ENCODE results near the gene BLOC1S3. TPM values are rescaled to one million over a fixed set of nuclear protein-coding genes. Genes with fewer than 3 reads are reported as not detected.

BLOC1S3 gene
- total and polyA plus RNA-seq, 2 of the 13 experiments (the other 11 are each of a cell fraction or from before 2014, with no cell fraction given), result 4.3 to 4.8 TPM

DNA sequence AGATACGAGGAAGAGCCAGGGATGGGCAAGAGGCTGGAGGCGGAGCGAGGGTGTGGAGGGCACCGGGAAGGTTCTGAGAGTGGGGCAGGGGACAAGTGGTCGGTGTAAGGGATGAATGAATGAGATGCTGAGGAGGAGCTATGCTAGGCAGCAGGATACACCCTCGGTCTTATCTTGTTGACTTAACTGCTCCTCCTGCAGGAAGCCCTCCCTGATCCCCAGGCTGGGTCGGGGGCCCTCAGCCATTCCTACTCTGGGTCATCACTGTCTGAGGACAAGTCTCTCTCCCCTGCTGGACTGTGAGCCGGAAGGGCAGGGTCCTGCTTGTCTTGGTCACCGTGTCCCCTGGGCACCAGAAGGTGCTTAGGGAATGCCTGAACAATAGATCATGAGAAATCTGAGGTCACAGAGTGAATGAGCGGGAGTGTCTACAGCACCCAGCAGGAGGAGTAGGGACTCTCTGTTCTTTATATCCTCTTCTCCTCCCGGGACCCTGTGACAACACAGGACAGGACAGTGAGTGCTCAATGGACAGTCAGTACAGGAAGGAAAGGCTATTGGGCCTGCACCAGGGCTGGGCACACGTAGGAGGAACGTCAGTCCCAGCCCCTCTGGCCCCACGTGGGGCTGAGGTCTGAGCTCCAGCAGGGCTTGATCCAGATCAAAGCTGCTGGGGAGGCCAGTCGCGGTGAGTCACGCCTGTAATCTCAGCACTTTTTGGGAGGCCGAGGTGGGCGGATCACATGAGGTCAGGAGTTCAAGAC, 24.3 kb upstream of the BLOC1S3 start (continued):
- peak; percentile 64; the same call in 1 of the 2 replicates for TF ChIP-seq LCORL (IDR thresholded peaks at IDR 0.05)
- TF ChIP-seq LCORL (CRISPR knock-in tag; IDR thresholded peaks at IDR 0.05), result peak; percentile 89
- TF ChIP-seq, protein P1, sequence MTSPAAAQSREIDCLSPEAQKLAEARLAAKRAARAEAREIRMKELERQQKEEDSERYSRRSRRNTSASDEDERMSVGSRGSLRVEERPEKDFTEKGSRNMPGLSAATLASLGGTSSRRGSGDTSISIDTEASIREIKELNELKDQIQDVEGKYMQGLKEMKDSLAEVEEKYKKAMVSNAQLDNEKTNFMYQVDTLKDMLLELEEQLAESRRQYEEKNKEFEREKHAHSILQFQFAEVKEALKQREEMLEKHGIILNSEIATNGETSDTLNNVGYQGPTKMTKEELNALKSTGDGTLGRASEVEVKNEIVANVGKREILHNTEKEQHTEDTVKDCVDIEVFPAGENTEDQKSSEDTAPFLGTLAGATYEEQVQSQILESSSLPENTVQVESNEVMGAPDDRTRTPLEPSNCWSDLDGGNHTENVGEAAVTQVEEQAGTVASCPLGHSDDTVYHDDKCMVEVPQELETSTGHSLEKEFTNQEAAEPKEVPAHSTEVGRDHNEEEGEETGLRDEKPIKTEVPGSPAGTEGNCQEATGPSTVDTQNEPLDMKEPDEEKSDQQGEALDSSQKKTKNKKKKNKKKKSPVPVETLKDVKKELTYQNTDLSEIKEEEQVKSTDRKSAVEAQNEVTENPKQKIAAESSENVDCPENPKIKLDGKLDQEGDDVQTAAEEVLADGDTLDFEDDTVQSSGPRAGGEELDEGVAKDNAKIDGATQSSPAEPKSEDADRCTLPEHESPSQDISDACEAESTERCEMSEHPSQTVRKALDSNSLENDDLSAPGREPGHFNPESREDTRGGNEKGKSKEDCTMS (CRISPR knock-in tag; conservative IDR thresholded peaks at IDR 0.05), result no peak
- TF ChIP-seq CREM (IDR thresholded peaks at IDR 0.05), result peak; percentile 82
- TF ChIP-seq CREM (CRISPR knock-in tag; IDR thresholded peaks at IDR 0.05), result no peak
- TF ChIP-seq ZNF484 (CRISPR knock-in tag; IDR thresholded peaks at IDR 0.05; ENCODE audit: borderline replicate concordance, low read depth), result no peak
- TF ChIP-seq ZNF7 (CRISPR knock-in tag; IDR thresholded peaks at IDR 0.05), result no peak
- no peak for TF ChIP-seq ZNF737 (CRISPR knock-in tag; IDR thresholded peaks at IDR 0.05; ENCODE audit: borderline replicate concordance)
- no peak for TF ChIP-seq SIN3B (IDR thresholded peaks at IDR 0.05; ENCODE audit: low read length)
- TF ChIP-seq HOXA7 (CRISPR knock-in tag; IDR thresholded peaks at IDR 0.05), result no peak
- TF ChIP-seq ATF7 (IDR thresholded peaks at IDR 0.05), result no peak
- 0 out of 2 replicates have a peak, but pooled peaks have one; percentile 65 for TF ChIP-seq ATF7 (CRISPR knock-in tag; IDR thresholded peaks at IDR 0.05)
- TF ChIP-seq FOXP1 (IDR thresholded peaks at IDR 0.05), result no peak
- peak; percentile 16; the same call in 1 of the 2 replicates for TF ChIP-seq FOXP1 (CRISPR knock-in tag; IDR thresholded peaks at IDR 0.05)
- no peak; the same call in 1 of the 2 replicates for TF ChIP-seq ZFP1 (CRISPR knock-in tag; IDR thresholded peaks at IDR 0.05)
- TF ChIP-seq PHF5A (CRISPR knock-in tag; IDR thresholded peaks at IDR 0.05; ENCODE audit: low read depth, unreplicated experiment), result peak; percentile 34
- TF ChIP-seq ISX (CRISPR knock-in tag; conservative IDR thresholded peaks at IDR 0.05), result no peak
- TF ChIP-seq ZNF883 (CRISPR knock-in tag; IDR thresholded peaks at IDR 0.05; ENCODE audit: not compliant biosample characterization), result no peak
- TF ChIP-seq PAX8 (CRISPR knock-in tag; IDR thresholded peaks at IDR 0.05; ENCODE audit: borderline replicate concordance), result no peak
- TF ChIP-seq ZSCAN30 (CRISPR knock-in tag; IDR thresholded peaks at IDR 0.05), result no peak
- TF ChIP-seq, protein P2, sequence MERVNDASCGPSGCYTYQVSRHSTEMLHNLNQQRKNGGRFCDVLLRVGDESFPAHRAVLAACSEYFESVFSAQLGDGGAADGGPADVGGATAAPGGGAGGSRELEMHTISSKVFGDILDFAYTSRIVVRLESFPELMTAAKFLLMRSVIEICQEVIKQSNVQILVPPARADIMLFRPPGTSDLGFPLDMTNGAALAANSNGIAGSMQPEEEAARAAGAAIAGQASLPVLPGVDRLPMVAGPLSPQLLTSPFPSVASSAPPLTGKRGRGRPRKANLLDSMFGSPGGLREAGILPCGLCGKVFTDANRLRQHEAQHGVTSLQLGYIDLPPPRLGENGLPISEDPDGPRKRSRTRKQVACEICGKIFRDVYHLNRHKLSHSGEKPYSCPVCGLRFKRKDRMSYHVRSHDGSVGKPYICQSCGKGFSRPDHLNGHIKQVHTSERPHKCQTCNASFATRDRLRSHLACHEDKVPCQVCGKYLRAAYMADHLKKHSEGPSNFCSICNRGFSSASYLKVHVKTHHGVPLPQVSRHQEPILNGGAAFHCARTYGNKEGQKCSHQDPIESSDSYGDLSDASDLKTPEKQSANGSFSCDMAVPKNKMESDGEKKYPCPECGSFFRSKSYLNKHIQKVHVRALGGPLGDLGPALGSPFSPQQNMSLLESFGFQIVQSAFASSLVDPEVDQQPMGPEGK (CRISPR knock-in tag; IDR thresholded peaks at IDR 0.05), result peak; percentile 62
- 0 out of 2 replicates have a peak, but pooled peaks have one; percentile 12 for TF ChIP-seq ZNF44 (CRISPR knock-in tag; IDR thresholded peaks at IDR 0.05)
- TF ChIP-seq, protein P3, sequence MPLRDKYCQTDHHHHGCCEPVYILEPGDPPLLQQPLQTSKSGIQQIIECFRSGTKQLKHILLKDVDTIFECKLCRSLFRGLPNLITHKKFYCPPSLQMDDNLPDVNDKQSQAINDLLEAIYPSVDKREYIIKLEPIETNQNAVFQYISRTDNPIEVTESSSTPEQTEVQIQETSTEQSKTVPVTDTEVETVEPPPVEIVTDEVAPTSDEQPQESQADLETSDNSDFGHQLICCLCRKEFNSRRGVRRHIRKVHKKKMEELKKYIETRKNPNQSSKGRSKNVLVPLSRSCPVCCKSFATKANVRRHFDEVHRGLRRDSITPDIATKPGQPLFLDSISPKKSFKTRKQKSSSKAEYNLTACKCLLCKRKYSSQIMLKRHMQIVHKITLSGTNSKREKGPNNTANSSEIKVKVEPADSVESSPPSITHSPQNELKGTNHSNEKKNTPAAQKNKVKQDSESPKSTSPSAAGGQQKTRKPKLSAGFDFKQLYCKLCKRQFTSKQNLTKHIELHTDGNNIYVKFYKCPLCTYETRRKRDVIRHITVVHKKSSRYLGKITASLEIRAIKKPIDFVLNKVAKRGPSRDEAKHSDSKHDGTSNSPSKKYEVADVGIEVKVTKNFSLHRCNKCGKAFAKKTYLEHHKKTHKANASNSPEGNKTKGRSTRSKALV (CRISPR knock-in tag; IDR thresholded peaks at IDR 0.05), result no peak
- TF ChIP-seq, protein P4, sequence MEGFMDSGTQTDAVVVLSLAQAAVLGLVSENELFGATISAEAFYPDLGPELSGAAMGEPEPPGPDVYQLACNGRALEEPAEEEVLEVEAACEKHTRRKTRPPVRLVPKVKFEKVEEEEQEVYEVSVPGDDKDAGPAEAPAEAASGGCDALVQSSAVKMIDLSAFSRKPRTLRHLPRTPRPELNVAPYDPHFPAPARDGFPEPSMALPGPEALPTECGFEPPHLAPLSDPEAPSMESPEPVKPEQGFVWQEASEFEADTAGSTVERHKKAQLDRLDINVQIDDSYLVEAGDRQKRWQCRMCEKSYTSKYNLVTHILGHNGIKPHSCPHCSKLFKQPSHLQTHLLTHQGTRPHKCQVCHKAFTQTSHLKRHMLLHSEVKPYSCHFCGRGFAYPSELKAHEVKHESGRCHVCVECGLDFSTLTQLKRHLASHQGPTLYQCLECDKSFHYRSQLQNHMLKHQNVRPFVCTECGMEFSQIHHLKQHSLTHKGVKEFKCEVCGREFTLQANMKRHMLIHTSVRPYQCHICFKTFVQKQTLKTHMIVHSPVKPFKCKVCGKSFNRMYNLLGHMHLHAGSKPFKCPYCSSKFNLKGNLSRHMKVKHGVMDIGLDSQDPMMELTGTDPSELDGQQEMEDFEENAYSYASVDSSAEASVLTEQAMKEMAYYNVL (CRISPR knock-in tag; IDR thresholded peaks at IDR 0.05; ENCODE audit: borderline replicate concordance), result no peak

Data from HepG2 (cell line).